H1 (cell line): ENCODE data around the gene GNAO1. TPM values are rescaled to one million over a fixed set of nuclear protein-coding genes. Genes with fewer than 3 reads are reported as not detected.

ENCODE experiments used
- KDM1A ChIP-seq: fragments of 200-600, 300-600 bp; sonication (generic); IDR thresholded peaks from 2 replicates; pipeline ENCODE4 v1.7.1; 2016; ENCODE audit warnings: mild to moderate bottlenecking, low read length, borderline replicate concordance
- MAFK ChIP-seq: IDR thresholded peaks from 2 replicates; pipeline ENCODE4 v1.6.1; 2012; ENCODE audit warnings: low read depth, mild to moderate bottlenecking, improper control_type of control experiment, low read length
- TCF12 ChIP-seq: IDR thresholded peaks from 2 replicates; pipeline ENCODE4 v1.6.1; 2011; ENCODE audit warnings: low read depth, mild to moderate bottlenecking, low read length
- polyA plus RNA-seq, 7 experiments: library from polyadenylated mRNA; depleted of rRNA in 3 of 7; stranded (reverse) in 5 of 7; unstranded in 2 of 7; fragments of >200 nt in 5 of 7; fragments of 200-250 nt in 2 of 7; gene quantifications; 1 replicate in 5 of 7; 2 replicates in 1 of 7; 4 replicates in 1 of 7; pipeline versions ENCODE4 v1.2.1 to v1.2.3, GENCODE V29; 2011 to 2013; ENCODE audit warnings: missing spikeins in 2 of 7, mixed read lengths in 2 of 7
- total RNA-seq: library from RNA; stranded (reverse); fragmentation: NEBNext Ultra II Directional; extraction: Animal tissue kit (Norgen Biotek cat#: 25700); gene quantifications from 2 replicates; pipeline ENCODE4 v1.2.1, GENCODE V29; 2021

GNAO1 gene
- total and polyA plus RNA-seq, 2 of the 8 experiments (the other 6 are each of a cell fraction or from before 2014, with no cell fraction given), result 6.7 to 34.4 TPM

DNA sequence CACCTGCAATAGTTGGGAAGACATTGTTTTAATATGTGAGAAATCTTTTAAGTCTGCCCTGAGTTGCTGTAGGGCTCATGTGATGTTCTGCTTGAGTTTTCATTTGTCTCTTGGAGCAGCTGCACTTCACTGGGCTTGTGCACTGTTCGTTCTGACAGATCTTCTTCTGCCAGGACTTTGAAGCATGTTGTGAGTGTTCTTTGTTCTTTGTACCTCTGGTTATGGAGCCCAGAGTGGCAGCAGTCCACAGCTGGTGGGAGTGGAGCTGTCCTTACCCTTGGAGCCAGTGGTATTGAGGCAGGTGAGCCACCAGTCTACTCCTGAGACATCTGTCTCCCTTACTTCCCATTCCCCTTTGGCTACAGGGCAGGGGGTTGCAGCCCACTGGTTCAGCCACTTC lies 64.6 kb downstream of the GNAO1 start (continued):
- TF ChIP-seq KDM1A (no peak), MAFK (no peak), TCF12 (no peak)
